ENCODE results near the gene HOXD8.
A peak's percentile ranks its signal among the peaks of the same experiment; 100 is the strongest.

Gene HOXD8

GRCh38 chr2:176175709-176176607, 46.5 kb downstream of the HOXD8 start:
- ChIA-PET POLR2A (no interaction called here), CTCF (interaction anchor here (0.9 to 1.8 kb wide), 4 partner anchors 9 to 379 kb away, joined by 3 to 6 read pairs (median 5); no protein-coding TSS in a partner anchor)
- TF ChIP-seq CTCF (IDR thresholded peaks at IDR 0.05; ENCODE audit: insufficient read depth, low read length, missing control alignments): no peak

GRCh38 chr2:176177580-176178037, 48.1 kb downstream of the HOXD8 start:
- no peak for TF ChIP-seq CTCF (IDR thresholded peaks at IDR 0.05; ENCODE audit: insufficient read depth, low read length, missing control alignments)
- ChIA-PET CTCF (interaction anchor here (1.1 to 2.0 kb wide), 3 partner anchors 37 to 460 kb away, joined by 3 to 9 read pairs (median 4); no protein-coding TSS in a partner anchor), POLR2A (no interaction called here)
- DNase-seq (ENCODE audit: low read depth, low spot score): no peak
- H3K4me3 ChIP-seq (ENCODE audit: low read depth, low read length): peak overlapping the region; percentile 60

More at GRCh38 chr2:176175709-176176607, 46.5 kb downstream of the HOXD8 start:
- no peak overlapping the region for H3K4me3 ChIP-seq (ENCODE audit: low read depth, low read length)
- no peak for DNase-seq (ENCODE audit: low read depth, low spot score)

DNA sequence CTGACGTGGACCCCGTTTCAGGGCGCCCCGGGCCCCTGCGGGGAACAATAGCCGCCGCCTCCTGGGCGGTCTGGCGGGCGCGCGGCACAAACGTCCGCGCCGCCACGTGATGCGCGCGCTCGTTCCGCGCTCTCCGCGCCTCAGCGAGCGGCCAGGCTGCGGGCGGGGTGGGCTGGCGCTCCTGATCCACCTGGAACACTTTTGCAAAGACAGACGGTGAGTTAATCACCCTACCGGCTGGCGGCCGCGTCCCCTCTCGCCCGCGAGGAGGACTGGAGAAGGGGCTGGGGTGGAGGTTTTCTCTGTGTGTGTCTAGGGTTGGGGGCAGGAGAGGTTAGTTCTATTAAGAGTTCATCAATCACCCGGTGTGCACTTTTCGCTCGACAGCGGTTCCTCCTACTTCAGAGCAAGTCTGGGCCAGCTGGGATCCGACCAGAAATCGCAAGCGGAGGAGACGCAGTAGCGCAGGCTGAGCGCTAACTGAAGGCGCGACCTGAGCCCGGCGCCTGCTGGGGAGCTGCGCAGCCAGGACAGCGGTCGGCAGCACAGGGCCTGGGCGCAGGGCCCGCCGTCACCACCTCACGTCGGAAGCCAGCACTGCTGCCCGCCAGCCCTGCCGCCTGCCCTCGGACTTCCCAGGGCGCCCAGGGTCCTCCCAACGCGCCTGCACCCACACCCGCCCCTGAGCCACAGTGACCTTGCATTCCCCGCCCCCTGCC, 48.7 kb downstream of the HOXD8 start:
- POLR2A ChIA-PET: no interaction called here
- DNase-seq (ENCODE audit: low read depth, low spot score): no peak
- CTCF ChIA-PET: interaction anchor here (0.8 to 2.0 kb wide), 7 partner anchors 20 to 459 kb away, joined by 3 to 10 read pairs (median 3); no protein-coding TSS in a partner anchor
- peak overlapping the region; percentile 60 for H3K4me3 ChIP-seq (ENCODE audit: low read depth, low read length)
- TF ChIP-seq CTCF (IDR thresholded peaks at IDR 0.05; ENCODE audit: insufficient read depth, low read length, missing control alignments): no peak

DNA sequence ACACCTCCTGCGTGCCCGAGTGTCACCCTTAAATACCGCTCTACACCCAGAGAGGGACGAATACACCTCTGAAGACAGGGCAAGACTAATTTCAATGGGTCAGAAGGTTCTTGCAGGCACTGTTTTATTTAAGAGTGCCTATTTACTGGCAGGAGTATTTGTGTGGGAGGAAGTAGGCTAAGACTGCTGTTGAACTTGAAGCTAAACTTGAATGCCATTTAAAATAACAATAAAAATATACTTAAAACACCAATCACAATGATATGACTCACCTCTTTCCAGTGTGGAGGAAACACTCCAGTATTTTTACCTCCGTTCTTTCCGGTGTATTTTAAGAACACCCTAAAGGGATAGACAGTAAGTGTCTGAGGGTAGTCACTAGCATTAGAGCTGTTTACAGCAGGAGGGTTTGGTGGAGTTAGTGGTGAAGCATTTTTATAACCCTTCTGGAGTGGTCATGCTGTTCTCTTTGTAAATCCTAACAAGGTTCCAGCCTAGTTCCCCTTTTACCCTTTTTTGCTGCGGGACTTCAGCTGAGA, 49.3 kb downstream of the HOXD8 start:
- no peak for TF ChIP-seq CTCF (IDR thresholded peaks at IDR 0.05; ENCODE audit: insufficient read depth, low read length, missing control alignments)
- H3K4me3 ChIP-seq (ENCODE audit: low read depth, low read length): peak overlapping the region; percentile 60
- DNase-seq (ENCODE audit: low read depth, low spot score): no peak
- POLR2A ChIA-PET: interaction anchor here (0.6 to 0.9 kb wide), 2 partner anchors 305 to 376 kb away, joined by 3 to 4 read pairs; no protein-coding TSS in a partner anchor
- CTCF ChIA-PET: interaction anchor here (0.8 to 2.0 kb wide), 7 partner anchors 20 to 376 kb away, joined by 3 to 10 read pairs (median 3); no protein-coding TSS in a partner anchor

GRCh38 chr2:176181551-176181950, 52.0 kb downstream of the HOXD8 start:
- no peak overlapping the region for H3K4me3 ChIP-seq (ENCODE audit: low read depth, low read length)
- CTCF ChIA-PET: interaction anchor here (1.2 kb wide), 1 partner anchor 273 kb away, joined by 5 read pairs; no protein-coding TSS in a partner anchor
- no peak for DNase-seq (ENCODE audit: low read depth, low spot score)
- POLR2A ChIA-PET: no interaction called here
- no peak for TF ChIP-seq CTCF (IDR thresholded peaks at IDR 0.05; ENCODE audit: insufficient read depth, low read length, missing control alignments)

Data from AG04449 (cell line).